SU-DHL-6 (cell line): ENCODE data around the gene CATSPERZ.
"Not testable (repeated sequence)": the region's sequence is repeated elsewhere in the genome, so short reads cannot be mapped to it uniquely, and the experiment has no call there.

Experiments used
- H2AFZ ChIP-seq: fragments of 200-600 bp; sonication (generic); 2 replicates; pipeline ENCODE4 v1.6.1; 2014; ENCODE audit warnings: low read depth, mild to moderate bottlenecking, moderate library complexity, mixed read lengths, antibody characterized with exemption, low read length; ENCODE audit not compliant: severe bottlenecking
- H3F3A ChIP-seq: fragments of 200-600 bp; shearing (Covaris generic); 2 replicates; pipeline ENCODE4 v1.6.0; 2016; ENCODE audit warnings: antibody characterized with exemption, mild to moderate bottlenecking; ENCODE audit not compliant: insufficient read depth
- H3K27ac ChIP-seq: fragments of 200-600 bp; sonication (generic); 2 replicates; pipeline ENCODE4 v1.5.1; 2016; ENCODE audit warnings: low read depth, mild to moderate bottlenecking, low read length, moderate library complexity, mixed read lengths
- H3K27me3 ChIP-seq: fragments of 200-600 bp; sonication (generic), shearing (Covaris generic); 2 replicates; pipeline ENCODE4 v1.6.0; 2014; ENCODE audit warnings: mild to moderate bottlenecking, low read length
- H3K36me3 ChIP-seq: fragments of 200-600 bp; sonication (generic); 2 replicates; pipeline ENCODE4 v1.6.1; 2014; ENCODE audit warnings: mild to moderate bottlenecking, low read length, mixed read lengths
- H3K4me2 ChIP-seq: fragments of 300-600, 200-600 bp; shearing (Covaris generic), sonication (generic); 2 replicates; pipeline ENCODE4 v1.6.0; 2014; ENCODE audit warnings: low read length, low read depth, mild to moderate bottlenecking; ENCODE audit not compliant: poor library complexity, severe bottlenecking
- H3K4me3 ChIP-seq: fragments of 200-600 bp; sonication (generic); 2 replicates; pipeline ENCODE4 v1.5.1; 2014; ENCODE audit warnings: antibody characterized with exemption, low read length, mild to moderate bottlenecking, mixed read lengths; ENCODE audit not compliant: insufficient read depth, poor library complexity, severe bottlenecking
- H3K79me2 ChIP-seq: fragments of 200-600 bp; sonication (generic); 2 replicates; pipeline ENCODE4 v1.6.1; 2014; ENCODE audit warnings: mild to moderate bottlenecking, low read length, moderate library complexity; ENCODE audit not compliant: insufficient read depth
- H3K9ac ChIP-seq: fragments of 200-600 bp; sonication (generic); 2 replicates; pipeline ENCODE4 v1.7.0; 2014; ENCODE audit warnings: mild to moderate bottlenecking, low read length
- H3K9me2 ChIP-seq: fragments of 200-600 bp; sonication (generic); replicated peaks from 2 replicates; pipeline ENCODE4 v1.6.1; 2014; ENCODE audit warnings: low read length; ENCODE audit not compliant: insufficient read depth
- H3K9me3 ChIP-seq: fragments of 200-600 bp; sonication (generic); 2 replicates; pipeline ENCODE4 v1.6.1; 2014; ENCODE audit warnings: low read length, mixed read lengths; ENCODE audit not compliant: insufficient read depth
- H4K20me1 ChIP-seq: fragments of 200-600 bp; sonication (generic); 2 replicates; pipeline ENCODE4 v1.6.1; 2014; ENCODE audit warnings: low read depth, mild to moderate bottlenecking, antibody characterized with exemption, low read length, moderate library complexity, mixed read lengths
- EZH2phosphoT487 ChIP-seq: fragments of 200-600 bp; sonication (generic), shearing (Covaris generic); conservative IDR thresholded peaks from 2 replicates; pipeline ENCODE4 v1.6.1; 2018; ENCODE audit warnings: mild to moderate bottlenecking, antibody characterized with exemption, low read length, moderate library complexity, mixed read lengths
- TF ChIP-seq, protein P1 (sequence below): fragments of 200-600 bp; sonication (generic); IDR thresholded peaks from one replicate; pipeline ENCODE4 v1.5.1; 2017; ENCODE audit warnings: antibody characterized with exemption, mild to moderate bottlenecking, low read length, moderate library complexity; ENCODE audit not compliant: insufficient read depth, poor library complexity, severe bottlenecking

The CATSPERZ gene

DNA sequence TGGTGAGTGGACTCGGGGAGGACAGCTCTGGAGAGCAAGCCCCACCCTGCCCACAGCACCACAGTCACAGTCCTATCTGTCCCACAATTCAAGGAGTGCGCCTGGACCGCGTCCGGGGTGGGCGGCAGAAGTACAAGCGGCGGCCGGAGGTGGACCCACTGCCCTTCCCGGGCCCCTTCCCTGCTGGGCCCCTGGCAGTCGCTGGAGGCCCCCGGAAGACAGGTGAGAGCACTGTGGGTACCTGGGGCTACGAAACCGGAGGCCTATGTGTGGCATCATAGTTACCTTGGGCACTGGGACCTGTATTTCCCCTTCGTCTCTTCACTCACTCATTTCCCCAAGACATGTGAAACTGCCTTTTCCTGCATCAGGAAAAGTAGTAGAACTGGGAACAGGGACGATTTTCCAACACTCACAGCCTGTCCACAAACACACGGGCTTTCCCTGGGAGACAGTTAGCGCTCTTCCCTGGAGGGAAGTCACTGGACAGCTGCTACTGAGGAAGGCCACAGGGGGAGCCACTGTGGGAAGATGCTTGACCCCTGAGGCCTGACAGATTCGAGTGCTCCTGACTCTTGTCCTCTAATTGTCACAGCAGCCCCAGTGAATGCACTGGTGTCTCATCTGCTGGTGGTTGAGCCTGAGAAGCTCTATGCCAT is 14.1 kb downstream of the CATSPERZ start:
- Histone ChIP-seq H3K9ac (no peak overlapping the region), H3F3A (peaks cover 24% of the 10 kb centered on the region), H4K20me1 (no peaks in the 10 kb centered on the region; the same call in 1 of the 2 replicates), H3K27ac (no peak overlapping the region), H3K9me3 (no peaks in the 10 kb centered on the region), H2AFZ (no peak overlapping the region), H3K4me3 (no peak overlapping the region), H3K36me3 (no peaks in the 10 kb centered on the region), H3K4me2 (no peak overlapping the region), H3K9me2 (no peaks in the 10 kb centered on the region), H3K79me2 (peaks cover 29% of the 10 kb centered on the region), H3K27me3 (no peaks in the 10 kb centered on the region)
- TF ChIP-seq, protein P1, sequence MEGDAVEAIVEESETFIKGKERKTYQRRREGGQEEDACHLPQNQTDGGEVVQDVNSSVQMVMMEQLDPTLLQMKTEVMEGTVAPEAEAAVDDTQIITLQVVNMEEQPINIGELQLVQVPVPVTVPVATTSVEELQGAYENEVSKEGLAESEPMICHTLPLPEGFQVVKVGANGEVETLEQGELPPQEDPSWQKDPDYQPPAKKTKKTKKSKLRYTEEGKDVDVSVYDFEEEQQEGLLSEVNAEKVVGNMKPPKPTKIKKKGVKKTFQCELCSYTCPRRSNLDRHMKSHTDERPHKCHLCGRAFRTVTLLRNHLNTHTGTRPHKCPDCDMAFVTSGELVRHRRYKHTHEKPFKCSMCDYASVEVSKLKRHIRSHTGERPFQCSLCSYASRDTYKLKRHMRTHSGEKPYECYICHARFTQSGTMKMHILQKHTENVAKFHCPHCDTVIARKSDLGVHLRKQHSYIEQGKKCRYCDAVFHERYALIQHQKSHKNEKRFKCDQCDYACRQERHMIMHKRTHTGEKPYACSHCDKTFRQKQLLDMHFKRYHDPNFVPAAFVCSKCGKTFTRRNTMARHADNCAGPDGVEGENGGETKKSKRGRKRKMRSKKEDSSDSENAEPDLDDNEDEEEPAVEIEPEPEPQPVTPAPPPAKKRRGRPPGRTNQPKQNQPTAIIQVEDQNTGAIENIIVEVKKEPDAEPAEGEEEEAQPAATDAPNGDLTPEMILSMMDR, result no peak
- TF ChIP-seq EZH2phosphoT487, result no peak

DNA sequence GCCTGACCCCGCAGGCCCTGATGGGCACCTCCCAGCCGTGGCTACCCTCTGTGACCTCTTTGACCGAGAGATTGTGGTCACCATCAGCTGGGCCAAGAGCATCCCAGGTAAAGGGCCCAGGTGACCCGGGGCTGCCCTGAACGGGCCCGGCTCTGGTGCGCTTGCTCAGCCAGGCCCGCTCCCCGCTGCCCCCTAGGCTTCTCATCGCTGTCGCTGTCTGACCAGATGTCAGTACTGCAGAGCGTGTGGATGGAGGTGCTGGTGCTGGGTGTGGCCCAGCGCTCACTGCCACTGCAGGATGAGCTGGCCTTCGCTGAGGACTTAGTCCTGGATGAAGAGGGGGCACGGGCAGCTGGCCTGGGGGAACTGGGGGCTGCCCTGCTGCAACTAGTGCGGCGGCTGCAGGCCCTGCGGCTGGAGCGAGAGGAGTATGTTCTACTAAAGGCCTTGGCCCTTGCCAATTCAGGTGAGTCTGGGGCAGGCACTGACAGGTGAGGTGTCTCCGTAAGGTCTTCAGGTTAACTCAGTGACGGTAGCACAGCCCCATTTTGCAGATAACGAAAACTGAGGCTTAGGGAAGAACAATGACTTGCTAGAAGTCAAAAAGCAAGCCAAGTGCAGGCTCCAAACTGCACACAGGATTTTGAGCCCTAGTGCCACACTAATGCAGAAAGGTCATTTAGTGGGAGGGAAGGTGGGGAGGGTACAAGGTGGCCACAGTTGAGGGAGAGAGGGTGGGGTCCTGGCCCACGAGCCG is 14.8 kb downstream of the CATSPERZ start:
- Histone ChIP-seq H3K9me2 (no peaks in the 10 kb centered on the region), H3K36me3 (no peaks in the 10 kb centered on the region), H3K79me2 (peaks cover 22% of the 10 kb centered on the region), H3K27ac (no peak overlapping the region), H3K9me3 (no peaks in the 10 kb centered on the region), H3K9ac (no peak overlapping the region), H2AFZ (no peak overlapping the region), H3K4me3 (no peak overlapping the region), H3K27me3 (no peaks in the 10 kb centered on the region), H4K20me1 (no peaks in the 10 kb centered on the region; the same call in 1 of the 2 replicates), H3K4me2 (no peak overlapping the region), H3F3A (peaks cover 24% of the 10 kb centered on the region)
- TF ChIP-seq, protein P1, result no peak
- TF ChIP-seq EZH2phosphoT487, result no peak

DNA sequence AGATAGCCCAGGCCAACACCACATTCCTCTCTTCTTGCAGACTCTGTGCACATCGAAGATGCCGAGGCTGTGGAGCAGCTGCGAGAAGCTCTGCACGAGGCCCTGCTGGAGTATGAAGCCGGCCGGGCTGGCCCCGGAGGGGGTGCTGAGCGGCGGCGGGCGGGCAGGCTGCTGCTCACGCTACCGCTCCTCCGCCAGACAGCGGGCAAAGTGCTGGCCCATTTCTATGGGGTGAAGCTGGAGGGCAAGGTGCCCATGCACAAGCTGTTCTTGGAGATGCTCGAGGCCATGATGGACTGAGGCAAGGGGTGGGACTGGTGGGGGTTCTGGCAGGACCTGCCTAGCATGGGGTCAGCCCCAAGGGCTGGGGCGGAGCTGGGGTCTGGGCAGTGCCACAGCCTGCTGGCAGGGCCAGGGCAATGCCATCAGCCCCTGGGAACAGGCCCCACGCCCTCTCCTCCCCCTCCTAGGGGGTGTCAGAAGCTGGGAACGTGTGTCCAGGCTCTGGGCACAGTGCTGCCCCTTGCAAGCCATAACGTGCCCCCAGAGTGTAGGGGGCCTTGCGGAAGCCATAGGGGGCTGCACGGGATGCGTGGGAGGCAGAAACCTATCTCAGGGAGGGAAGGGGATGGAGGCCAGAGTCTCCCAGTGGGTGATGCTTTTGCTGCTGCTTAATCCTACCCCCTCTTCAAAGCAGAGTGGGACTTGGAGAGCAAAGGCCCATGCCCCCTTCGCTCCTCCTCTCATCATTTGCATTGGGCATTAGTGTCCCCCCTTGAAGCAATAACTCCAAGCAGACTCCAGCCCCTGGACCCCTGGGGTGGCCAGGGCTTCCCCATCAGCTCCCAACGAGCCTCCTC is 15.7 kb downstream of the CATSPERZ start:
- Histone ChIP-seq H3K27ac (peak overlapping the region; percentile 92), H3K9ac (peak overlapping the region; percentile 84), H3K79me2 (peaks cover 16% of the 10 kb centered on the region), H3F3A (peaks cover 24% of the 10 kb centered on the region), H3K4me2 (peak overlapping the region; percentile 64), H3K4me3 (peak overlapping the region; percentile 73)
- H2AFZ ChIP-seq, H4K20me1 ChIP-seq, H3K9me2 ChIP-seq, H3K9me3 ChIP-seq, H3K27me3 ChIP-seq, H3K36me3 ChIP-seq: not testable (repeated sequence)
